Ovary (tissue), 3 donors: ENCODE results near the gene CASP3.
"Not testable (repeated sequence)": the region's sequence is repeated elsewhere in the genome, so short reads cannot be mapped to it uniquely, and the experiment has no call there.

Experiments used
- CTCF ChIP-seq, 3 donors: fragments of 450-650 bp in 2 of 3; fragments of 200-600 bp in 1 of 3; IDR thresholded peaks; one replicate each; pipeline versions ENCODE4 v1.5.1 to v1.8.0; 2016 to 2022; ENCODE audit warnings: antibody characterized with exemption in 3 of 3, mild to moderate bottlenecking in 1 of 3
- POLR2A ChIP-seq: fragments of 450-650 bp; IDR thresholded peaks from one replicate; pipeline ENCODE4 v1.6.1; 2017; ENCODE audit warnings: antibody characterized with exemption, mild to moderate bottlenecking, moderate library complexity
- donor health status: DM: no; HTN: no; CAD: no.

GRCh38 chr4:184657820-184658219, 8.6 kb upstream of the CASP3 start:
- TF ChIP-seq CTCF (IDR thresholded peaks at IDR 0.05); POLR2A: not testable (repeated sequence)
